Fibroblast of peridontal ligament (primary cell): ENCODE results near the gene PLIN5.

ENCODE experiments used
- DNase-seq: peaks from one replicate; pipeline ENCODE4 v3.0.0-alpha.2; 2010; ENCODE audit errors: extremely low read depth

PLIN5 gene

DNA sequence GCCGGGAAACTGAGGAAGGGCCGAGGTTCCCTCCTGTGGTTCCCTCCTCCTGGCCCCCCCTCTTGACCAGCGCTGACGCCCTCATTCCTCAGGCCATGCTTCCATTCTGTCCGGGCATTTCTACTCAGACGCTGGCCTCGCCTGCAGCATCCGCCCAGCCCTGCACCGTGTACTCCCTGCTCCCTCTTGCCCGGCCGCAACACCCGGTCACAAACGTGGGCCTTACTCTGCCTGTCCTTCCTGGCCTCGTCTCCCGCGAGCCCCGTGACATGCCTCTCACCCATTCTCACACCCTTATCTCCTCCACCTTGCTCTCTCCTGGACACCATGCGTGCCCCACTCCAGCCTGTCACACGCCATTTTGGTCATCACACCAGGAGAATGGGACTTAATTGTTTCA is 51.6 kb downstream of the PLIN5 start:
- no peak for DNase-seq

DNA sequence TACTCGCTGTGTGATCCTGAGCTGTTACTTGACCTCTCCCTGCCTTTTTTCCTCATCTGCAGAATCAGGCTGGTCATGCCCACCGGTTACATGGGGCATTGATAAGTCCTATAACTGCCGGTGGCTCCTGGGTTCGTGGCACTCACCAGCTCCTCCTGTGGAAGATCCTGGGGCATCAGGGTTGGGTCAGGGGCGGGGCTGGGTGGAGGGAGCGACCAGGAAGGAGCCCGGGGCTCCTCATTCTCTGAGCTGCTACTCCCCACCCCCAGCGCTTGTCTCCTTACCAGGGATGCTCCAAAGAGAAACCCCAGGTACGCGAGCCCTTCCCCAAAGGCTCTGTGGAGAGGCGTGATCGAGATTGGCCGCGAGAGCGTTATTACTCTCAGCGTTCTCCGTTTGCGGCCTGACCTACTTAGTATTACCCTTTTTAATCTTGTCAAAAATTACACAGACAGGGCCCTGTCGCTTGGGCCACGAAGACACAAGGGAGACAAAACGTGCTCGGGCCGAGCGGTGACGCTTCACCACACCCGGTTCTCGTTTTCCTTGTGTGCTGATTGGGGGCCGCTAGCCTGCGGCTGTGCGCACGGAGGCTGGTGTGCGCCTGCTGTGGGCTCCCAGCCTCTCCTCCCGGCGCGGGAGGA is 52.2 kb downstream of the PLIN5 start:
- DNase-seq: no peak

DNA sequence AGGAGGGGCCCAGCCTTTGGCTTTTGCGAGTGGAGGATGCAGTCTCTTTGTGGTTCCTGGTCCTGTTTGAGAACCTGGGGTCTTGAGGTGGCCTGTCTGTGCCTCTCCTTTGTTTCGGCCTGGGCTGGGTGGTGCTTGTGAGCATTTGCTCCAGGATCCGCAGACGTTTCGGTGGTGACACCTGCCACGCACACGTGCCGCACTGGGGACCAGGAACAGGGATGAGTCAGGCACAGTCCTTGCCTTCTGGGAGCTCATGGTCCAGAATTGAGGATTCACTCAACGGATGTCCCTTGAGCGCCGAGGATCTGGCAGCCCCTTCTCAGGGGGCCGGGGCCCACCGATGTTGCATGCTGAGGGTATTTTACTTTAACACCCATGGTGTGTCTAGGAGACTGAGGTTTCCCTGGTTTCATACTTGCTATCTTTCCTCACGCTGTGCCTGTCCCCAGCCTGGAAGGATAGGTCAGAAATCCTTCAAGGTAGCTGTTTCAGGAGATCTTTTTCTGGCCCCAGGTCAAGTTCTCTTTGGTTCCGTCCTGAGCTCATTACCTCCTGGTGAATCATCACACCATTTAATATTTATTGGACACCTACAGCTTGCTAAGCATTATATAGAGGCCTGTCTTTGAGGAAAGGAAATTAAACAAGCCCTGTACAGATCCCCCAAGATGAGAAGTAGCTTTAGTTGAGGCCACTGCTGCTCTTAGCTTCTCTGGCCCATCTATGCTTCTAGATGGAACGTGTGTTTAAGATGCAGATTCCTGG is 57.8 kb downstream of the PLIN5 start:
- no peak for DNase-seq

DNA sequence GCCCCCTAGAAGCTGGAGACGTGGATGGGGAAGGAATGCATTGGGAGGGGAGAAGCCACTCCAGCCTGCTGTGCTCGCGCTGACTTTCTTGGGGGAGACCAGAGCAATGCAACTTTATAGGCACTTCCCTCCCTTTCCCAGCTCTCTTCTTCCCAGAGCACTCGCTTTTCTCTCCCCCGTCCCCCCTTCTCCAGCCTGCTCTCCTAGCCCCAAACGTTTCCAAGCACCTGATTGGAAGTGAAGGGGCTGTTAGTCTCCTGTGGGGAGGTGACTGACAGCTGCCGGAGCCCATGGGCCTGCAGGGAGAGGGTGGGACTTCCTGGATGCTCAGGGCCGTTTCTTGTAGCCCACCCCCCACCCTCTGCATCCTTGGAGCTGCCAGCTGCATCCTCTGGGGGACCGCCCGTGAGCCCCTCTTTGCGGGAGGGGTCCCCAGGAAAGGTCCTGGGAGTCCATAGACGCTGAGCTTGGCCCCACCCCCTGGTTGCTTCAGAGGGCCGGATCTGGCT is 60.5 kb downstream of the PLIN5 start:
- DNase-seq: peak; percentile 58

DNA sequence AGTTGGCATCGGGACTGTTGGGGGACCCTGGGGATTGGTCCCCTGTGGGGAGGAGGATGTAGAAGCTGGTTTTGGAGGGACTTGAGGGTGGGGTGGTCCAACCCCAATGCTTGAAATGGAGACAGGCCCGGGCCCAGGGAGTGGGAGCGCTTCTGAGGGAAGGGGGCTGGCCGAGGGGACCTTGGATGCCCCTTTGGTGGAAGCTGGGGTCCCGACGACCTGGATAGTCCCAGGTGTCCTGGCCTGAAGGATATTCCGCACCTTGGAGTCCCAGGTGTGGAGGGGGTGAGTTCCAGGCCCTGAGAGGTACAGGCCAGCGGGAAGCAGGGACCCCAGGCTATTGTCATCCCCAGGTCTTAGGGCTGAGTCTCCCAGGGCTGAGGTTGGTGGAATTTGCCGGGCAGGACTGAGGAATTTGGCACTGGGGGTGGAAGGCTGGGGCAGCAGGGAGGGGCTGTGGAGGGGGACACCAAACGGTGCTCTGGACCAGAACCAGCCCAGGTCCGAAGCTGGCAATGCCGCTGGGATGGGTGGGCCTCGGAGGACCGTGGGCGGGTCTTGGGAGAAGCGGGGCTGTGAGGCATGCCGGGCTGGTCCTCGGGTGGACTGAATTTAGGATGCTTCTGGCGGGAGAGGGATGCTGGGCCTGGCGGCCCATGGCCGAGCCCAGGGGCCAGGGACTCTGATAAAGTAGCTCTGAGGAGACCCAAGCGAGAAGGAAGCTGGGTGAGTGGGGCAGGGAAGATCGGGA is 61.1 kb downstream of the PLIN5 start:
- no peak for DNase-seq

DNA sequence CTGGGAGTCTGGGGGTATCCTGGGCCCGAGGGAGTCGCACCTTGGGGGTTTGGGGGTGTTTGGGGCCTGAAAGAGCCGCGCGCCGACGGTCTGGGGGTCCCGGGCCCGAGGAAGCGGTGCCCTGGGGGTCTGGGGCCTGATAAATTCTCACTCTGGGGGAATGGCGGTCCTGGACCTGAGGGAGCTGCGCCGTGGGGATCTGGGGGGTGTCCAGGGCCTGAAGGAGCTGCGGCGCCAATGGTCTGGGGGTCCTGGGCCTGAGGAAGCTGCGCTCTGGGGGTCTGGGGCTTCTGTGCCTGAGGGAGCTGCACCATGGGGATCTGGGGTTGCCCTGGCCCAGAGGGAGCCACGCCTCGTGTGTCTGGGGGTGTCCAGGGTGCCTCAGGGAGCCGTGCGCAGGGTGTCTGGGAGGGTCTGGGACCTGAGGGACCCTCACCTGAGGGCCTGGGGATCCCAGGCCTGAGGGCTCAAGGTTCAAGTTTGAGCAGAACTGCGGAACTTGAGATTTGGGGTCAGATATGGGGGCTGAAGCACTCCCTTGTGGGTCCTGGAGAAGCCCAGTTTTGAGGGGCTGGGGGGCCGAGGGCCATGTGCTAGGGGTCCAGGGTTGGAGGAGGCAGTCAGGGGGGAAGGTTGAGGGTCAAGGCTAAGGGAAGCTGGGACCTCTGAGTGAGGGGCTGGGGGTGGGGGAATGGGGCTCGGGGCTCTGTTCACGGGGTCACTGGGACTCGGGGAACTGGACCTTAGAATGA is 61.8 kb downstream of the PLIN5 start:
- DNase-seq: no peak
